ENCODE results near the gene TFB1M.
"Not testable (repeated sequence)": the region's sequence is repeated elsewhere in the genome, so short reads cannot be mapped to it uniquely, and the experiment has no call there.

TFB1M gene

GRCh38 chr6:155232848-155233247 is 81.4 kb downstream of the TFB1M start:
- no peaks in the 10 kb centered on the region for H3K36me3 ChIP-seq
- H3K4me1 ChIP-seq (ENCODE audit: control insufficient read depth in 1 of 2, insufficient read depth in 1 of 2, low read depth in 1 of 2, low read length in 1 of 2): no peaks in the 10 kb centered on the region
- H3K4me3 ChIP-seq (ENCODE audit: low read depth in 1 of 2, low read length in 1 of 2): no peak overlapping the region
- no peaks in the 10 kb centered on the region for H3K27me3 ChIP-seq
- no peaks in the 10 kb centered on the region for H3K9me3 ChIP-seq
- no peak overlapping the region for H3K27ac ChIP-seq
- TF ChIP-seq CTCF (IDR thresholded peaks at IDR 0.05): no peak

- H3K27ac ChIP-seq; H3K36me3 ChIP-seq; H3K27me3 ChIP-seq; H3K9me3 ChIP-seq; H3K4me1 ChIP-seq (ENCODE audit: control insufficient read depth in 1 of 2, insufficient read depth in 1 of 2, low read depth in 1 of 2, low read length in 1 of 2); H3K4me3 ChIP-seq (ENCODE audit: low read depth in 1 of 2, low read length in 1 of 2): not testable (repeated sequence)
Measured at GRCh38 chr6:155230975-155231374, 83.3 kb downstream of the TFB1M start.

GRCh38 chr6:155228546-155229166 is 85.6 kb downstream of the TFB1M start:
- TF ChIP-seq CTCF (IDR thresholded peaks at IDR 0.05): no peak
- no peaks in the 10 kb centered on the region for H3K36me3 ChIP-seq

GRCh38 chr6:155227046-155227445 is 87.2 kb downstream of the TFB1M start:
- no peaks in the 10 kb centered on the region for H3K27me3 ChIP-seq
- H3K4me1 ChIP-seq (ENCODE audit: control insufficient read depth in 1 of 2, insufficient read depth in 1 of 2, low read depth in 1 of 2, low read length in 1 of 2): peaks cover 34% of the 10 kb centered on the region in 2 experiments
- no peak overlapping the region for H3K27ac ChIP-seq
- no peaks in the 10 kb centered on the region for H3K36me3 ChIP-seq
- no peak overlapping the region for H3K4me3 ChIP-seq (ENCODE audit: low read depth in 1 of 2, low read length in 1 of 2)
- H3K9me3 ChIP-seq: no peaks in the 10 kb centered on the region
- no peak for TF ChIP-seq CTCF (IDR thresholded peaks at IDR 0.05)

More at GRCh38 chr6:155228546-155229166, 85.6 kb downstream of the TFB1M start:
- Histone ChIP-seq H3K4me3 (ENCODE audit: low read depth in 1 of 2, low read length in 1 of 2) (no peak overlapping the region), H3K4me1 (ENCODE audit: control insufficient read depth in 1 of 2, insufficient read depth in 1 of 2, low read depth in 1 of 2, low read length in 1 of 2) (peaks cover 18% of the 10 kb centered on the region in 2 experiments), H3K9me3 (no peaks in the 10 kb centered on the region), H3K27ac (no peak overlapping the region), H3K27me3 (no peaks in the 10 kb centered on the region)

GRCh38 chr6:155224618-155225017 is 89.7 kb downstream of the TFB1M start:
- no peak for TF ChIP-seq CTCF (IDR thresholded peaks at IDR 0.05)
- peaks cover 57 to 58% of the 10 kb centered on the region in 2 experiments for H3K4me1 ChIP-seq (ENCODE audit: control insufficient read depth in 1 of 2, insufficient read depth in 1 of 2, low read depth in 1 of 2, low read length in 1 of 2)
- no peaks in the 10 kb centered on the region for H3K36me3 ChIP-seq
- H3K4me3 ChIP-seq (ENCODE audit: low read depth in 1 of 2, low read length in 1 of 2): peak overlapping the region; percentile 19 to 59
- peak overlapping the region; percentile 95 for H3K27ac ChIP-seq
- H3K27me3 ChIP-seq: no peaks in the 10 kb centered on the region
- H3K9me3 ChIP-seq: no peaks in the 10 kb centered on the region

GRCh38 chr6:155223646-155224451 is 90.4 kb downstream of the TFB1M start:
- peak overlapping the region; percentile 19 to 59 for H3K4me3 ChIP-seq (ENCODE audit: low read depth in 1 of 2, low read length in 1 of 2)
- no peak for TF ChIP-seq CTCF (IDR thresholded peaks at IDR 0.05)
- H3K4me1 ChIP-seq (ENCODE audit: control insufficient read depth in 1 of 2, insufficient read depth in 1 of 2, low read depth in 1 of 2, low read length in 1 of 2): peaks cover 57 to 58% of the 10 kb centered on the region in 2 experiments
- H3K27me3 ChIP-seq: no peaks in the 10 kb centered on the region
- no peaks in the 10 kb centered on the region for H3K36me3 ChIP-seq
- no peaks in the 10 kb centered on the region for H3K9me3 ChIP-seq
- H3K27ac ChIP-seq: peak overlapping the region; percentile 95

Measured in neutrophil (primary cell).